K562 (cell line): Measurements from ENCODE around the gene EXT2.

Source experiments
- GMEB1 ChIP-seq: fragments of 250-450 bp; sonication (Bioruptor Pico); IDR thresholded peaks from 2 replicates; pipeline ENCODE4 v1.4.0; 2020; ENCODE audit warnings: mild to moderate bottlenecking
- POLR2A ChIP-seq: fragments of 450-650 bp; conservative IDR thresholded peaks from 2 replicates; pipeline ENCODE4 v1.6.1; 2016
- ZNF324 ChIP-seq: fragments of 250-450 bp; sonication (Bioruptor Pico); IDR thresholded peaks from 2 replicates; pipeline ENCODE4 v1.4.0; 2020; ENCODE audit warnings: mild to moderate bottlenecking
- ZNF668 ChIP-seq: fragments of 250-450 bp; sonication (Bioruptor Pico); IDR thresholded peaks from 2 replicates; pipeline ENCODE4 v1.8.0; 2022; ENCODE audit warnings: mild to moderate bottlenecking, inconsistent platforms
- ZNF717 ChIP-seq: fragments of 250-450 bp; sonication (Bioruptor Pico); IDR thresholded peaks from 2 replicates; pipeline ENCODE4 v1.5.0; 2021
- TF ChIP-seq, protein P1 (sequence below): fragments of 450-650 bp; formaldehyde crosslinking; IDR thresholded peaks from 2 replicates; pipeline ENCODE4 v1.4.0; 2020; ENCODE audit warnings: mild to moderate bottlenecking, mixed read lengths

DNA sequence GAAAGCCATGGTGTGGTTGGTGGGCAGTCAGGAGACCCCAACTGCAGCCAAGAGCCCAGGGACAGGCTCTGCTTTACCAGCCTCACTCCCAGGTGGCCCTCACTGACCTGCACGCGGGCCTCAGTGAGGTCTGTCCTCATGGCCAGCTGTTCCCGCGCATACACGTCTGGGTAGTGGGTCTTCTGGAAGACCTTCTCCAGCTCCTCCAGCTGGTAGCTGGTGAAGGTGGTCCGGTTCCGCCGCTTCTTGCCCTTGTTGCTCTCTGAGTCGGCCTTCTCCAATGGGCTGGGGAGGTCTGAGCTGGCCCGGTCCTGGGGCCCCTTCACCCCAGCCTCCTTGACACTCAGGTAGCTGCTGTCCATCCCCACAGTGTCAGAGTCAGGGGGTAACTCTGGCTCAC is 179.8 kb downstream of the EXT2 start:
- TF ChIP-seq ZNF717 = no peak
- TF ChIP-seq GMEB1 (CRISPR knock-in tag) = no peak
- no peak for TF ChIP-seq POLR2A
- no peak for TF ChIP-seq ZNF668 (CRISPR knock-in tag)
- no peak for TF ChIP-seq ZNF324 (CRISPR knock-in tag)
- TF ChIP-seq, protein P1, sequence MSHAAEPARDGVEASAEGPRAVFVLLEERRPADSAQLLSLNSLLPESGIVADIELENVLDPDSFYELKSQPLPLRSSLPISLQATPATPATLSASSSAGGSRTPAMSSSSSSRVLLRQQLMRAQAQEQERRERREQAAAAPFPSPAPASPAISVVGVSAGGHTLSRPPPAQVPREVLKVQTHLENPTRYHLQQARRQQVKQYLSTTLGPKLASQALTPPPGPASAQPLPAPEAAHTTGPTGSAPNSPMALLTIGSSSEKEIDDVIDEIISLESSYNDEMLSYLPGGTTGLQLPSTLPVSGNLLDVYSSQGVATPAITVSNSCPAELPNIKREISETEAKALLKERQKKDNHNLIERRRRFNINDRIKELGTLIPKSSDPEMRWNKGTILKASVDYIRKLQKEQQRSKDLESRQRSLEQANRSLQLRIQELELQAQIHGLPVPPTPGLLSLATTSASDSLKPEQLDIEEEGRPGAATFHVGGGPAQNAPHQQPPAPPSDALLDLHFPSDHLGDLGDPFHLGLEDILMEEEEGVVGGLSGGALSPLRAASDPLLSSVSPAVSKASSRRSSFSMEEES (CRISPR knock-in tag) = no peak
